Measurements from ENCODE around the gene GPR148.
A peak's percentile ranks its signal among the peaks of the same experiment; 100 is the strongest.
"Not testable (repeated sequence)": the region's sequence is repeated elsewhere in the genome, so short reads cannot be mapped to it uniquely, and the experiment has no call there.

Gene GPR148

GRCh38 chr2:130728549-130729316, at the start of gene GPR148:
GPR148 (plus strand) TSS chr2:130729070; CDS start chr2:130729152, 82 bp downstream.
- no peak for DNase-seq (ENCODE audit: low spot score)

DNA sequence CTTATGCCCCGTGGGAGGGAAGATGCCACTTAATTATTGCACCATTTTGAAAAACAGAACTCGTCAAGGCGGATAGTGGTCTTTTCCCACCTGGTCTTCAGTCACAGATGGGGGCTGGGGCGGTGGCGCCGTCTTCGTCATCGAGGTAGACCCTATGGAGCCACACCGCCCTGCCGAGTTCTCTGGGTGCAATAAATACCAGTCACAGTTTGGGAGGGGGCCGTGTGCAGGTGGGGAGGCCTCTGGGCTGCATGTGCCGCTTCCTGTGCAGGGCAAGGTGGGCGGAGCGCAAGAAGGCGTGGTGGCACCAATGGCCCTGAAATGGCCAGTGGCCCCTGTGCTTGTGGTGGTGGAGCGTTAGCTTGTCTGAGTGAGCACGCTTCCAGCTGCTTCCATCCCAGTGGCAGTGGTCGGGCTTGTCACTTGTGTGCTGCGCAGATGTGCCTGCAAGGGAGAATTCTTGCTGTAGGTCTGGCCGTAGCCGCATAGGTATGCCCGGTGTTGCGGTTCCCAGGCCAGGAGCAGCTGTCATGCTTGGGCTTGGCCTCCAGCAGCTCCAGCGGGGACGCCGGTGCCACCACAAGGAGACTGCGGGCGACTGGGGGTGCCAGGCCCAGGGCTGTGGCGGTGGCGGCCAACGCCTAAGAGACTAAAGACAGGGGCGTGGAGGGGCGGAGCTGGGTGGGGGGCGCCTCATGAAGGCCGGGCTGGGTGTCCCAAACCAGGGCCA, 36.7 kb upstream of the GPR148 start:
- DNase-seq (ENCODE audit: low spot score): not testable (repeated sequence)

DNA sequence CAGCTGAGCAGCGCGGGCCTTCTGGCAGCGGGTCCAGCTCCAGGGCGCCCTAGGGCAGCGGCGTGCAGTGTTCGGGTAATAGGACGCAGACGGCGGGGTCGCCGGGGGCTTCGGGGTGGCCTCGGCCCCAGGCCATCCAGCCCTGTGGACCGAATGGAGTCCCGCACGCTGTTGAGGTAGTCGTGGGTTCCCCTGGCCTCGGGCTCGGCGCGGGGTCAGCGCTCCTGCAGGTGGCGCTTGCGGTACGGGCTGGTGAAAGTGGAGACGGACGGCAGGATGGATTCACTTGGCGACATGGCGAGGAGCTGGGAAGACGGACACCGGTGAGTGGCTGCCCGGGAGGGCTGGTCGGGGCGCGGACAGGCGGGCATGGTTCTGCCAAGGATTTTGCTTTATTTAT, 35.4 kb upstream of the GPR148 start:
- peak; percentile 43 for DNase-seq (ENCODE audit: low spot score)

DNA sequence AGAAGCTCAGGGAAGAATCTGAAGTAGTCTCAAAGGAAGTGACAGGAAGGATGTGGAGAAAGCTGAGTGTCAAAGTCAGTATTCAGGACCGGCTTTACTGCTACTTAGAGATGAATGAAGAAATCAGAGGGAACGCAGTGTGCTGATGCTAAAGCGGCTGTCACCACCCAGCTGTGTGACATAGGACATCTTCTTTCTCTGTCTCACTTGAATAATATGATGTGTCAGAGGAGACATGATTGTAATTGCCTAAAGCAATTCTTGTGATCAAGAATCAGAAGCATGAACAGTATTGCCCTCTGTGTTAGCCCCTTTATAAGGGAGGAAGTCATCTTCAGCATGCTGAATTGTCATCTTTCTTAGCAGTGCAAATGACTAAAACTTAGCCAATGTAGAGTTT, 25.6 kb upstream of the GPR148 start:
- not testable (repeated sequence) for DNase-seq (ENCODE audit: low spot score)

DNA sequence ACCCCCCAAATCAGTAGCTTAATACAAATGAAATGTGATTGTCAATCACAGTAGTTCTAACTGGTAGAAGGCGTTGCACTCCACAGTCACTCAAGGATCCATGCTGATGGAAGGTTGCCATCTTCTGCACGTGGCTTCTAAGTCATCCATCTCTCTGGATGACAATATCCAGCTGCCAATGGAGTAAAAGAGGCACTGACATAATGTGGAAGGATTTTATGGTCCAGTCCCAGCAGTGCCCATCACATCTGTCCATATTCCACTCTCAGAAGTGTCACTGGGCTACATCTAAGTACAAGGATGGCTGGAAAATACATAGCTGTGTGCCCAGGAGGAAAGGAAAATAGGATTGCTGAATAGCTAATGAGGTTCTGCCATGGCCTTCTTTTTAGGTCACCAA, 14.1 kb upstream of the GPR148 start:
- DNase-seq (ENCODE audit: low spot score): not testable (repeated sequence)

GRCh38 chr2:130720036-130720435, 8.8 kb upstream of the GPR148 start:
- no peak for DNase-seq (ENCODE audit: low spot score)

DNA sequence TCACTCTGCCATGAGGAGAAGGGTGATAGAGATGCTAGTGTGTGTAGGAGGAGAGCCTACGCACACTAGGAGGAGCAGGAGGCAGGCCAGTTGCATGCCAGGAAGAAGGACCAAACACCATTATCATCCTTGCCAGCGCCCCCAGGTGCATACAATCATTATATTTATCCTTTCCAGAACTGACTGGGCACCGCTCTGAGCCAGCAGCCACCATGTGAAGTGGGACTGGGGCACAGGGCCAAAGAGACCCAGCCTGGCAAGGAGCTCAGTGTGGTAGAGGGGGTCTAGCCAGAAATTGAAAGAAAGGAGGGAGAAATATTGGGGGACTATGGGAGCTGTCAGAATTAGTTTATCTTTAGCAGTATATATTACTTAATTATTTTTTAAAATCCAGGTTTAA, 8.3 kb upstream of the GPR148 start:
- no peak for DNase-seq (ENCODE audit: low spot score)

- DNase-seq (ENCODE audit: low spot score): no peak
These were observed 4.4 kb upstream of the GPR148 start for GRCh38 chr2:130724455-130724854.

GRCh38 chr2:130726614-130727180, 2.2 kb upstream of the GPR148 start:
- no peak for DNase-seq (ENCODE audit: low spot score)

GRCh38 chr2:130727286-130727924, 1.5 kb upstream of the GPR148 start:
- DNase-seq (ENCODE audit: low spot score): peak; percentile 71

DNA sequence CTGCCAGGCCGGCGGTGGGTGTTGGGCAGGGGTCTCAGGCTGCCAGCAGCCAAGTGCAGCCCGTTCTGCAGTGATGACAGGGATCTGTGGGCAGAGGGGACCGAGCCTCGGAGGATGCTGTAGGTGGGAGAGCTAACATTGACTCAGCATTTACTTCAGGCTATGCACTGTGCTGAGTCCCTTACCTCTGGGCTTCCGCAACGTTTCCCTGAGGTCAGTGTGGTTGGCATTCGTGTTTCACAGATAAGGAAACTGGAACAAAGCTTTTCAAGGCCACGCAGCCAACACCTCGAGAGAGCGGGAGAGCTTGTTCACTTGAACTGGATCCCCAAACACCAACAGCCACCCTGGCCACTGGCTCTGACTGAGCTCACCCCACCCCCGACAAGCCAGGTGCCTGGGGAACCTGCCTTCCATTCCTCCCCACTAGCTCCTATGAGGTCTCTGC, 839 bp upstream of the GPR148 start:
- DNase-seq (ENCODE audit: low spot score): no peak

- no peak for DNase-seq (ENCODE audit: low spot score)
These were observed 741 bp downstream of the GPR148 start for GRCh38 chr2:130729322-130730299.

- DNase-seq (ENCODE audit: low spot score): not testable (repeated sequence)
These were observed 3.4 kb downstream of the GPR148 start for GRCh38 chr2:130732257-130732656.

DNA sequence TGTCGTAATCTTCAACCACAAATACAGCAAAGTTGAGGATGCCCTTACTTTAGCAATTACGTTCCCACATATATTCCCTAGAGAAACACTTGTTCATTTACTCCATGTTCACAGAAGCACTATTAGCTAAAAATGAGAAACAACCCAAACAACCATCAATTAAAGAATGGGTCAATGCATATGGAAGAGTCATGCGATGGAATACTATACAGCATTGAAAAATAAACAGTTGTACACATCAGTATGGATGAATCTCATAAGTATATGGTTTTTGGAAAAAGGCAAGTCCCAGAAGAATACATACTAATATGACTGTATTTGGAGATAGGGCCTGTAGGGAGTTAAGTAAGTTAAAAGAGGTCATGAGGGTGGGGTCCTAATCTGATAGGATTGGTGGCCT, 6.3 kb downstream of the GPR148 start:
- DNase-seq (ENCODE audit: low spot score): no peak

GRCh38 chr2:130736487-130736886, 7.6 kb downstream of the GPR148 start:
- DNase-seq (ENCODE audit: low spot score): no peak

GRCh38 chr2:130737592-130737991, 8.7 kb downstream of the GPR148 start:
- no peak for DNase-seq (ENCODE audit: low spot score)

- DNase-seq (ENCODE audit: low spot score): no peak
These were observed 11.8 kb downstream of the GPR148 start for GRCh38 chr2:130740671-130741070.

- no peak for DNase-seq (ENCODE audit: low spot score)
These were observed 14.4 kb downstream of the GPR148 start for GRCh38 chr2:130743278-130743677.

GRCh38 chr2:130744287-130745117, 15.6 kb downstream of the GPR148 start:
- DNase-seq (ENCODE audit: low spot score): no peak

- DNase-seq (ENCODE audit: low spot score): no peak
These were observed 20.2 kb downstream of the GPR148 start for GRCh38 chr2:130749078-130749477.
